ENCODE data around the gene ASTN2. TPM values are rescaled to one million over a fixed set of nuclear protein-coding genes. Genes with fewer than 3 reads are reported as not detected.

Gene ASTN2
- total RNA-seq, 1 donor from 2014 or later: 29.0 TPM

- H3K4me3 Mint-ChIP-seq (ENCODE audit: low read depth): no peak overlapping the region
- no peak for TF ChIP-seq CTCF (IDR thresholded peaks at IDR 0.05; ENCODE audit: unreplicated experiment)
- H3K36me3 Mint-ChIP-seq (ENCODE audit: insufficient read depth): no peaks in the 10 kb centered on the region
- H3K27ac Mint-ChIP-seq: no peak overlapping the region
- peaks cover 3% of the 10 kb centered on the region for H3K27me3 Mint-ChIP-seq
- DNase-seq (ENCODE audit: low spot score, unreplicated experiment): no peak
- H3K4me1 Mint-ChIP-seq (ENCODE audit: low read depth): no peaks in the 10 kb centered on the region
- H3K9me3 Mint-ChIP-seq (ENCODE audit: low read depth): no peaks in the 10 kb centered on the region
These were observed 937.9 kb downstream of the ASTN2 start for GRCh38 chr9:116476935-116477381.

DNA sequence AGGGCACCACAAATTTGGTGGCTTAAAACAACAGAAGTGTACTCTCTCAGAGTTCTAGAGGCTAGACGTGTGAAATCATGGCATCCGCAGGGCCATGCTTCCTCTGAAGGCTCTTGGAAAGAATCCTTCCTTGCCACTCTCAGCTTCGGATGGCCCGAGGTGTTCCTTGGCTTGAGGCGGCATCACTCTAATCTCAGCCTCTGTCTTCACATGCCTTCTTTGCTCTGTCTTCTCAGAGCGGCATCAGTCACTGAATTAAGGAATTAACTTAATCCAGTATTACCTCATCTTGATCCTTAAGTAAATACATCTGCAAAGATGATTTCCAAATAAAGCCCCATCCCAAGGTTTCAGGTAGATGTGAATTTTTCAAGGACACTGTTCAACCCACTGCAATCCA is 938.9 kb downstream of the ASTN2 start:
- DNase-seq (ENCODE audit: low spot score, unreplicated experiment): no peak

GRCh38 chr9:116475201-116475600 is 939.7 kb downstream of the ASTN2 start:
- Mint-ChIP-seq H3K27me3 (peaks cover 3% of the 10 kb centered on the region), H3K9me3 (ENCODE audit: low read depth) (no peaks in the 10 kb centered on the region), H3K27ac (no peak overlapping the region), H3K36me3 (ENCODE audit: insufficient read depth) (no peaks in the 10 kb centered on the region), H3K4me1 (ENCODE audit: low read depth) (peaks cover 5% of the 10 kb centered on the region), H3K4me3 (ENCODE audit: low read depth) (no peak overlapping the region)
- no peak for DNase-seq (ENCODE audit: low spot score, unreplicated experiment)
- no peak for TF ChIP-seq CTCF (IDR thresholded peaks at IDR 0.05; ENCODE audit: unreplicated experiment)

More for the DNA sequence above, 938.9 kb downstream of the ASTN2 start:
- H3K27ac Mint-ChIP-seq: no peak overlapping the region
- no peaks in the 10 kb centered on the region for H3K9me3 Mint-ChIP-seq (ENCODE audit: low read depth)
- peaks cover 3% of the 10 kb centered on the region for H3K27me3 Mint-ChIP-seq
- no peak overlapping the region for H3K4me3 Mint-ChIP-seq (ENCODE audit: low read depth)
- no peaks in the 10 kb centered on the region for H3K36me3 Mint-ChIP-seq (ENCODE audit: insufficient read depth)
- H3K4me1 Mint-ChIP-seq (ENCODE audit: low read depth): peaks cover 4% of the 10 kb centered on the region
- no peak for TF ChIP-seq CTCF (IDR thresholded peaks at IDR 0.05; ENCODE audit: unreplicated experiment)

- Mint-ChIP-seq H3K36me3 (ENCODE audit: insufficient read depth) (no peaks in the 10 kb centered on the region), H3K9me3 (ENCODE audit: low read depth) (no peaks in the 10 kb centered on the region), H3K27me3 (peaks cover 3% of the 10 kb centered on the region), H3K4me3 (ENCODE audit: low read depth) (no peak overlapping the region), H3K4me1 (ENCODE audit: low read depth) (peaks cover 5% of the 10 kb centered on the region), H3K27ac (no peak overlapping the region)
- TF ChIP-seq CTCF (IDR thresholded peaks at IDR 0.05; ENCODE audit: unreplicated experiment): no peak
- DNase-seq (ENCODE audit: low spot score, unreplicated experiment): no peak
These were observed 942.8 kb downstream of the ASTN2 start for GRCh38 chr9:116471944-116472506.

- H3K27me3 Mint-ChIP-seq: peaks cover 3% of the 10 kb centered on the region
- H3K4me3 Mint-ChIP-seq (ENCODE audit: low read depth): no peak overlapping the region
- no peaks in the 10 kb centered on the region for H3K36me3 Mint-ChIP-seq (ENCODE audit: insufficient read depth)
- no peak for DNase-seq (ENCODE audit: low spot score, unreplicated experiment)
- peaks cover 8% of the 10 kb centered on the region for H3K4me1 Mint-ChIP-seq (ENCODE audit: low read depth)
- no peak overlapping the region for H3K27ac Mint-ChIP-seq
- H3K9me3 Mint-ChIP-seq (ENCODE audit: low read depth): no peaks in the 10 kb centered on the region
- no peak for TF ChIP-seq CTCF (IDR thresholded peaks at IDR 0.05; ENCODE audit: unreplicated experiment)
These were observed 943.6 kb downstream of the ASTN2 start for GRCh38 chr9:116471093-116471906.

Data from progenitor cell of endocrine pancreas (in vitro differentiated cells).